ENCODE data around the gene IPO8. TPM values are rescaled to one million over a fixed set of nuclear protein-coding genes. Genes with fewer than 3 reads are reported as not detected.

The IPO8 gene
- total and polyA plus RNA-seq, 8 donors: 8.9 to 184 (median 32.6) TPM

DNA sequence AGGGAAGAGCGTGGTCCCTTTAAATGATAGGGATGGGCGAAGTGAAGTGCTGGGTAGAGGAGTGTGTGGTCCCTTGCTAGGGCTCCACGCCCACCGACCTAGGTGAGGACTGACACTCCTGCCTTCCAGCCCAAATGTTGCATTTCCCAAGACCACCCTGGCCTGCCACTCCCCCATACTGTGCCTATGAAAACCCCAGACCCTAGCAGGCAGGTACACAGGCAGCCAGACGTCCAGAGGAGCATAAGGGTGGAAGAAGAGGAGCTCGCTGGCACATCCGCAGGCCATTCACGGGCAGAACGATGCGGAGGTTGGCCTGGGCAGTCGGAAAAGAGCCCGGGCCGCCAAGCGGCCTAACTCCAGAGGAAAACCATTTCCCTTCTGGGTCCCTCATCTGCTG is 817 bp upstream of the IPO8 start:
- Histone ChIP-seq H3K36me3 (no peaks in the 10 kb centered on the region), H3K27ac (no peak overlapping the region), H3K9me3 (no peaks in the 10 kb centered on the region), H3K4me3 (peak overlapping the region; percentile 90 to 96 (median 95)), H3K4me1 (peaks cover 18 to 40% (median 33%) of the 10 kb centered on the region in 4 donors), H3K27me3 (no peaks in the 10 kb centered on the region)
- WGBS, 5 donors: 86 to 92% (median 88%) methylated on average over 14 of the region's 14 CpGs
- peak in 1 of 2 donors; percentile 9 for DNase-seq
- TF ChIP-seq EP300 (IDR thresholded peaks at IDR 0.05) (no peak), POLR2AphosphoS5 (IDR thresholded peaks at IDR 0.05) (no peak), POLR2A (IDR thresholded peaks at IDR 0.05) (no peak)
- TF ChIP-seq, protein P1, sequence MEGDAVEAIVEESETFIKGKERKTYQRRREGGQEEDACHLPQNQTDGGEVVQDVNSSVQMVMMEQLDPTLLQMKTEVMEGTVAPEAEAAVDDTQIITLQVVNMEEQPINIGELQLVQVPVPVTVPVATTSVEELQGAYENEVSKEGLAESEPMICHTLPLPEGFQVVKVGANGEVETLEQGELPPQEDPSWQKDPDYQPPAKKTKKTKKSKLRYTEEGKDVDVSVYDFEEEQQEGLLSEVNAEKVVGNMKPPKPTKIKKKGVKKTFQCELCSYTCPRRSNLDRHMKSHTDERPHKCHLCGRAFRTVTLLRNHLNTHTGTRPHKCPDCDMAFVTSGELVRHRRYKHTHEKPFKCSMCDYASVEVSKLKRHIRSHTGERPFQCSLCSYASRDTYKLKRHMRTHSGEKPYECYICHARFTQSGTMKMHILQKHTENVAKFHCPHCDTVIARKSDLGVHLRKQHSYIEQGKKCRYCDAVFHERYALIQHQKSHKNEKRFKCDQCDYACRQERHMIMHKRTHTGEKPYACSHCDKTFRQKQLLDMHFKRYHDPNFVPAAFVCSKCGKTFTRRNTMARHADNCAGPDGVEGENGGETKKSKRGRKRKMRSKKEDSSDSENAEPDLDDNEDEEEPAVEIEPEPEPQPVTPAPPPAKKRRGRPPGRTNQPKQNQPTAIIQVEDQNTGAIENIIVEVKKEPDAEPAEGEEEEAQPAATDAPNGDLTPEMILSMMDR (IDR thresholded peaks at IDR 0.05): no peak
- intact Hi-C loops (cut with DNase I; ENCODE audit: low total_unique reads): no loop called here

DNA sequence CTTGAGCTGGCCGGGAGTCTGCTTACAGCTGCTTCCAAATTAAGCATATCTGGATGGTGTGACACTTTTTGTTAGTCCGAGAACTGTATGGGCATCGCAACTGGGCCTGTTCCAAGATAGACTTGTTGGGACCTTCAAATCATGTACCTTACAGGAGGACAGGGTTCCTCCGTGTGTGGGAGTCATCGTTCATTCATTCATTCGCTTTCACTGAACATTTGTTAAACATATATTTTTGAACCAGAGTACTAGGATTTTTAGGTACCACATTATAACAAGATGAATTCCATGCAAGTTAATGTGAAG is 387 bp upstream of the IPO8 start:
- 7 to 13% (median 8%) methylated on average over 5 to 6 of the region's 6 CpGs for WGBS, 5 donors
- H3K4me3 ChIP-seq: peak overlapping the region; percentile 90 to 96 (median 95)
- intact Hi-C loops (cut with DNase I; ENCODE audit: low total_unique reads): no loop called here

DNA sequence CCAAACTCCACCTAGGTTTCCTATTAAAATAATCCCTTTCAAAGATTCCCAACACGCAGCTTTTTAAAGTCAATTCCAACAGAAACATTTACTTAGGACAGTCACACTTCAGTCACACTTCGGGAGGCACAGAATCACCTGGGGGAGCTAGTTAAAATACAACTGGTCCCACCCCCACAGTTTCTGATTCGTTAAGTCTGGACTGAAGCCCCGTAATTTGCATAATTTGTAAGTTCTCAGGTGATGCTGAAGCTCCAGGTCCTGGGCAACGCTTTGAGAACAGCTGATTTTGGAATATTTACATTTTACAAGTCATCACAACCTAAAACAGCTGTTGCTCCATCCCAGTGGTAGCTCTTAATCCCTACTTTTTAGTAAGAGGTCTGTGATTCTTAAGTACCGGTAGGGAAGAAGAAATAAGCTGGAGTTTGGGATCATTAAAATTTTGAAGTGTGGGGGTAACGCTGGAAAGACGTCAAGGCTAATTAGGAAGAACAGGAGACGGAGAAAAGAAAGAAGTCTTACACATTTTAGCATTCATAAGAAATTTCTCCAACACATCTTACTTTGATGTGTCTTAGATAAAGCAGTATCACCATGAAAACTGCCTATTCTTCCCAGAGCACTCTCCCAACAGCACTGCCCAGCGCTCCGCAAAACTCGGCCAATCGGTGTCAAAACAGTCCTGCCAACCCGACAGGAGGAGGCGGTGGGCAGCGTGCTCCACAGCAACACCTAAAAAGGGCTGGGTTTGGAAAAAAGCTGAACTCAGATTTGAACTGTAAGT is 1.1 kb downstream of the IPO8 start:
- H3K27me3 ChIP-seq: no peaks in the 10 kb centered on the region
- WGBS, 5 donors: 5 to 10% (median 5%) methylated on average over 16 of the region's 16 CpGs
- peak; percentile 40 to 77 for DNase-seq
- H3K36me3 ChIP-seq: peaks cover 0 to 4% (median 0%) of the 10 kb centered on the region in 4 donors
- H3K27ac ChIP-seq: peak overlapping the region; percentile 85 to 91 (median 87)
- peaks cover 18 to 47% (median 40%) of the 10 kb centered on the region in 4 donors for H3K4me1 ChIP-seq
- peak overlapping the region; percentile 90 to 96 (median 95) for H3K4me3 ChIP-seq
- TF ChIP-seq POLR2A (IDR thresholded peaks at IDR 0.05): no peak
- no peak for TF ChIP-seq POLR2AphosphoS5 (IDR thresholded peaks at IDR 0.05)
- no peak for TF ChIP-seq EP300 (IDR thresholded peaks at IDR 0.05)
- TF ChIP-seq, protein P1 (IDR thresholded peaks at IDR 0.05): no peak
- intact Hi-C loops (cut with DNase I; ENCODE audit: low total_unique reads): no loop called here
- no peaks in the 10 kb centered on the region for H3K9me3 ChIP-seq

More for the DNA sequence above, 387 bp upstream of the IPO8 start:
- Histone ChIP-seq H3K36me3 (no peaks in the 10 kb centered on the region), H3K27ac (peak overlapping the region; percentile 85 to 91 (median 87)), H3K4me1 (peaks cover 18 to 44% (median 38%) of the 10 kb centered on the region in 4 donors), H3K27me3 (no peaks in the 10 kb centered on the region), H3K9me3 (no peaks in the 10 kb centered on the region)
- TF ChIP-seq, protein P1 (IDR thresholded peaks at IDR 0.05): no peak
- no peak for TF ChIP-seq POLR2A (IDR thresholded peaks at IDR 0.05)
- TF ChIP-seq EP300 (IDR thresholded peaks at IDR 0.05): no peak
- TF ChIP-seq POLR2AphosphoS5 (IDR thresholded peaks at IDR 0.05): no peak
- no peak for DNase-seq

DNA sequence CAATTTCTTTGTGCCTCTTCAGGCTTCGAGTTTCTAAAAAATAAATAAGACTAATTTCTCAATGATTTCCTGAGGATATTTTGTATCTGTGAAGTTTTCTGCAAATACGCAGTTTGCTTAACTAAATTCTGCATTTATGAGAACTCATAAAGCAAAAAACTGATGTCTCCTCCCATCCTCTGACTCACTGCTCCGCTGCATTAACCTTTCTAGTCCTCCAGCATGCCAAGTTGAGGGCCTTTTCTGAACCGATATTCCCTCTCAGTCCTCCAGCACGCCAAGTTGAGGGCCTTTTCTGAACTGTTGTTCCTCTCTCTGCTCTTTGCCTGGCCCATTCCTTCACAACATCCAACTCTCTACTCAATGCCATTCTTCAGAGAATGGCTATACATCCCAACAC is 3.2 kb downstream of the IPO8 start:
- TF ChIP-seq EP300 (IDR thresholded peaks at IDR 0.05): no peak
- TF ChIP-seq POLR2A (IDR thresholded peaks at IDR 0.05): no peak
- TF ChIP-seq, protein P1 (IDR thresholded peaks at IDR 0.05): no peak
- TF ChIP-seq POLR2AphosphoS5 (IDR thresholded peaks at IDR 0.05): no peak
- Histone ChIP-seq H3K27ac (no peak overlapping the region), H3K9me3 (no peaks in the 10 kb centered on the region), H3K4me1 (peaks cover 18 to 47% (median 42%) of the 10 kb centered on the region in 4 donors), H3K27me3 (no peaks in the 10 kb centered on the region), H3K36me3 (peaks cover 0 to 5% (median 0%) of the 10 kb centered on the region in 4 donors), H3K4me3 (no peak overlapping the region)
- WGBS, 5 donors: 63 to 81% (median 75%) methylated on average over 5 of the region's 5 CpGs
- intact Hi-C loops (cut with DNase I; ENCODE audit: low total_unique reads): no loop called here
- no peak for DNase-seq

All from stomach (tissue), 9 donors.